ENCODE results near the gene ITGA11.

DNA sequence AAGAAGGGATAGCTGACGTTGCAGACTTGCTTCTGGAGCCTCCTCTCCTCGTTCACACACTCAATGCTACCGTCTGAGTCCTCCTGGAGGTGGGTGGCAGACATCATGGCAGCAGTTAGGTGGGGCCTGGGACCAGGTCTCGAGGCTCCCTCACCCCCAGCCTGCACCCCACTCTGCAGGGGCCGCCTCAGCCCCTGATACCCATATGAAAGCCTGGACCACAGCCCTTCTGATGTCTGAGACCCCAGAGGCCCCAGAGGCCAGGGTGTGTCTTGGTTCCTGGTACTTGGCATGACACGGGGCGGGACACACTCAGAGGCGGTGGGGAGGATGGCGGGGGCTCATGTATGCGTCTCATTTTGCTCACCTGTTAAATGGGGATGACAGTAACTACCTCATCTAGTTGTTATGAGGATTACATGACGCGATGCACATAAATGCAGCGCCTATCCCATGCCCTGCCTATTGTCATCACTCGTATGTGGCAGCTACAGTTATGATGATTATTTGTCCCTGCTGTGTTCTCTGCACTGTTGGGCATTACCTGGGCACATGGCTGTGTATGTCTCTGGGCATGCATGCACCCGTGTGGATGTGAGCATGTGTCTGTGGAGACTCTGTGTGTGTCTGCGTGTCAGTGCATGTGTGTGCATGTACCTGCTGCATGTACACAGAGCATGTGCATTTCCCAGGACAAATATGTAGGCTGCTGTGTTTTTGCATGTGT is 114.5 kb downstream of the ITGA11 start:
- no peak for TF ChIP-seq EZH2 (IDR thresholded peaks at IDR 0.05; ENCODE audit: insufficient read depth, low read length)
- TF ChIP-seq, protein P1, sequence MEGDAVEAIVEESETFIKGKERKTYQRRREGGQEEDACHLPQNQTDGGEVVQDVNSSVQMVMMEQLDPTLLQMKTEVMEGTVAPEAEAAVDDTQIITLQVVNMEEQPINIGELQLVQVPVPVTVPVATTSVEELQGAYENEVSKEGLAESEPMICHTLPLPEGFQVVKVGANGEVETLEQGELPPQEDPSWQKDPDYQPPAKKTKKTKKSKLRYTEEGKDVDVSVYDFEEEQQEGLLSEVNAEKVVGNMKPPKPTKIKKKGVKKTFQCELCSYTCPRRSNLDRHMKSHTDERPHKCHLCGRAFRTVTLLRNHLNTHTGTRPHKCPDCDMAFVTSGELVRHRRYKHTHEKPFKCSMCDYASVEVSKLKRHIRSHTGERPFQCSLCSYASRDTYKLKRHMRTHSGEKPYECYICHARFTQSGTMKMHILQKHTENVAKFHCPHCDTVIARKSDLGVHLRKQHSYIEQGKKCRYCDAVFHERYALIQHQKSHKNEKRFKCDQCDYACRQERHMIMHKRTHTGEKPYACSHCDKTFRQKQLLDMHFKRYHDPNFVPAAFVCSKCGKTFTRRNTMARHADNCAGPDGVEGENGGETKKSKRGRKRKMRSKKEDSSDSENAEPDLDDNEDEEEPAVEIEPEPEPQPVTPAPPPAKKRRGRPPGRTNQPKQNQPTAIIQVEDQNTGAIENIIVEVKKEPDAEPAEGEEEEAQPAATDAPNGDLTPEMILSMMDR (IDR thresholded peaks at IDR 0.05; ENCODE audit: insufficient read depth, low read depth, low read length): no peak
